Activated naive CD4-positive, alpha-beta T cell treated with anti-CD3 and anti-CD28 coated beads, Interleukin-2, amount 50 U/mL, for 24 hours (primary cell): ENCODE data around the gene CYP4F12.

Experiments
- H3K27ac Mint-ChIP-seq: one replicate; pipeline ENCODE4 v1.8.0; 2021; ENCODE audit warnings: mild to moderate bottlenecking, mixed read lengths
- H3K27me3 Mint-ChIP-seq: one replicate; pipeline ENCODE4 v1.8.0; 2021; ENCODE audit warnings: mixed read lengths
- H3K36me3 Mint-ChIP-seq: one replicate; pipeline ENCODE4 v1.8.0; 2021; ENCODE audit warnings: mixed read lengths
- H3K4me1 Mint-ChIP-seq: one replicate; pipeline ENCODE4 v1.8.0; 2021; ENCODE audit warnings: mixed read lengths
- H3K4me3 Mint-ChIP-seq: one replicate; pipeline ENCODE4 v1.8.0; 2021; ENCODE audit warnings: mild to moderate bottlenecking, mixed read lengths
- H3K9me3 Mint-ChIP-seq: one replicate; pipeline ENCODE4 v1.8.0; 2021; ENCODE audit warnings: mixed read lengths

Gene CYP4F12

GRCh38 chr19:15722956-15723355 lies 50.1 kb downstream of the CYP4F12 start:
- Mint-ChIP-seq H3K27ac (no peak overlapping the region), H3K36me3 (no peaks in the 10 kb centered on the region), H3K4me1 (peaks cover 4% of the 10 kb centered on the region), H3K27me3 (peaks cover 52% of the 10 kb centered on the region), H3K4me3 (no peak overlapping the region), H3K9me3 (peaks cover 8% of the 10 kb centered on the region)

- Mint-ChIP-seq H3K27ac (peak within 1 kb of the TSS; percentile 77), H3K4me1 (no peaks in the 10 kb centered on the region), H3K36me3 (no peaks in the 10 kb centered on the region), H3K27me3 (peaks cover 34% of the 10 kb centered on the region), H3K4me3 (no peak within 1 kb of the TSS), H3K9me3 (no peaks in the 10 kb centered on the region)
Measured at GRCh38 chr19:15727724-15728123, 54.8 kb downstream of the CYP4F12 start, which contains the start of gene OR10H2. Gene OR10H2, plus strand, starts transcription at chr19:15728024. Its CDS starts 20 bp downstream, at chr19:15728044.

- no peaks in the 10 kb centered on the region for H3K9me3 Mint-ChIP-seq
- no peaks in the 10 kb centered on the region for H3K4me1 Mint-ChIP-seq
- no peak overlapping the region for H3K27ac Mint-ChIP-seq
- H3K4me3 Mint-ChIP-seq = no peak overlapping the region
- no peaks in the 10 kb centered on the region for H3K36me3 Mint-ChIP-seq
- H3K27me3 Mint-ChIP-seq = peaks cover 21% of the 10 kb centered on the region
Measured at GRCh38 chr19:15730538-15730937, 57.7 kb downstream of the CYP4F12 start.

GRCh38 chr19:15732388-15732787 lies 59.5 kb downstream of the CYP4F12 start:
- H3K27ac Mint-ChIP-seq = no peak overlapping the region
- H3K4me3 Mint-ChIP-seq = no peak overlapping the region
- peaks cover 8% of the 10 kb centered on the region for H3K27me3 Mint-ChIP-seq
- no peaks in the 10 kb centered on the region for H3K36me3 Mint-ChIP-seq
- no peaks in the 10 kb centered on the region for H3K4me1 Mint-ChIP-seq
- no peaks in the 10 kb centered on the region for H3K9me3 Mint-ChIP-seq

- no peaks in the 10 kb centered on the region for H3K36me3 Mint-ChIP-seq
- no peaks in the 10 kb centered on the region for H3K4me1 Mint-ChIP-seq
- H3K4me3 Mint-ChIP-seq = no peak overlapping the region
Measured at GRCh38 chr19:15733895-15734294, 61.0 kb downstream of the CYP4F12 start.

GRCh38 chr19:15737722-15738121 lies 64.8 kb downstream of the CYP4F12 start, which contains the start of gene OR10H3:
Gene OR10H3, plus strand, starts transcription at chr19:15737985. Its CDS starts 3,408 bp downstream, at chr19:15741393.
- Mint-ChIP-seq H3K4me1 (no peaks in the 10 kb centered on the region), H3K9me3 (peaks cover 11% of the 10 kb centered on the region), H3K27ac (no peak within 1 kb of the TSS), H3K4me3 (no peak within 1 kb of the TSS), H3K36me3 (peaks cover 4% of the 10 kb centered on the region), H3K27me3 (peaks cover 3% of the 10 kb centered on the region)

More at GRCh38 chr19:15733895-15734294, 61.0 kb downstream of the CYP4F12 start:
- Mint-ChIP-seq H3K27ac (no peak overlapping the region), H3K9me3 (no peaks in the 10 kb centered on the region), H3K27me3 (peaks cover 4% of the 10 kb centered on the region)

- no peaks in the 10 kb centered on the region for H3K4me1 Mint-ChIP-seq
- H3K27ac Mint-ChIP-seq = no peak overlapping the region
- H3K36me3 Mint-ChIP-seq = peaks cover 4% of the 10 kb centered on the region
- H3K4me3 Mint-ChIP-seq = no peak overlapping the region
- peaks cover 16% of the 10 kb centered on the region for H3K27me3 Mint-ChIP-seq
- peaks cover 11% of the 10 kb centered on the region for H3K9me3 Mint-ChIP-seq
Measured at GRCh38 chr19:15740785-15741184, 67.9 kb downstream of the CYP4F12 start.
